GM21447 (cell line): ENCODE data around the gene CYB561D2.

Experiments used
- ATAC-seq: cut with Tn5 transposase; IDR thresholded peaks from one replicate; pipeline ENCODE4 v1.9.1; 2021; ENCODE audit not compliant: unreplicated experiment

Gene CYB561D2

GRCh38 chr3:50359760-50360110 is 9.1 kb downstream of the CYB561D2 start:
- peak; percentile 9 for ATAC-seq

GRCh38 chr3:50364573-50365079 is 14.0 kb downstream of the CYB561D2 start:
- ATAC-seq: peak; percentile 11

- ATAC-seq: peak; percentile 86
Observed at GRCh38 chr3:50365080-50365841, 14.6 kb downstream of the CYB561D2 start.

GRCh38 chr3:50365842-50366220 is 15.2 kb downstream of the CYB561D2 start:
- ATAC-seq: no peak

GRCh38 chr3:50369012-50369670 is 18.5 kb downstream of the CYB561D2 start:
- no peak for ATAC-seq

- no peak for ATAC-seq
Observed at GRCh38 chr3:50370594-50370993, 19.9 kb downstream of the CYB561D2 start.

- ATAC-seq: no peak
Observed at GRCh38 chr3:50371133-50371685, 20.5 kb downstream of the CYB561D2 start.

GRCh38 chr3:50372349-50372748 is 21.7 kb downstream of the CYB561D2 start:
- no peak for ATAC-seq

- ATAC-seq: no peak
Observed at GRCh38 chr3:50373146-50374051, 22.7 kb downstream of the CYB561D2 start.

GRCh38 chr3:50374363-50375257 is 23.9 kb downstream of the CYB561D2 start:
- no peak for ATAC-seq

GRCh38 chr3:50375258-50375931 is 24.7 kb downstream of the CYB561D2 start:
- ATAC-seq: no peak

GRCh38 chr3:50378024-50378423 is 27.4 kb downstream of the CYB561D2 start:
- ATAC-seq: no peak

- no peak for ATAC-seq
Observed at GRCh38 chr3:50378757-50379156, 28.1 kb downstream of the CYB561D2 start.

GRCh38 chr3:50380405-50381085 is 29.9 kb downstream of the CYB561D2 start:
- no peak for ATAC-seq

- no peak for ATAC-seq
Observed at GRCh38 chr3:50381383-50381782, 30.7 kb downstream of the CYB561D2 start.

- ATAC-seq: no peak
Observed at GRCh38 chr3:50382722-50383121, 32.1 kb downstream of the CYB561D2 start.

GRCh38 chr3:50383750-50384149 is 33.1 kb downstream of the CYB561D2 start:
- no peak for ATAC-seq

- ATAC-seq: no peak
Observed at GRCh38 chr3:50385754-50386153, 35.1 kb downstream of the CYB561D2 start.
